DMS 273 (cell line): ENCODE results near the gene MBNL2.
A peak's percentile ranks its signal among the peaks of the same experiment; 100 is the strongest.

ENCODE experiments used
- DNase-seq: peaks from one replicate; lab custom pipeline; 2025; ENCODE audit not compliant: unreplicated experiment; lab: John Stamatoyannopoulos, UW

MBNL2 gene, protein sequence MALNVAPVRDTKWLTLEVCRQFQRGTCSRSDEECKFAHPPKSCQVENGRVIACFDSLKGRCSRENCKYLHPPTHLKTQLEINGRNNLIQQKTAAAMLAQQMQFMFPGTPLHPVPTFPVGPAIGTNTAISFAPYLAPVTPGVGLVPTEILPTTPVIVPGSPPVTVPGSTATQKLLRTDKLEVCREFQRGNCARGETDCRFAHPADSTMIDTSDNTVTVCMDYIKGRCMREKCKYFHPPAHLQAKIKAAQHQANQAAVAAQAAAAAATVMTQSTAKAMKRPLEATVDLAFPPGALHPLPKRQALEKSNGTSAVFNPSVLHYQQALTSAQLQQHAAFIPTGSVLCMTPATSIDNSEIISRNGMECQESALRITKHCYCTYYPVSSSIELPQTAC

DNA sequence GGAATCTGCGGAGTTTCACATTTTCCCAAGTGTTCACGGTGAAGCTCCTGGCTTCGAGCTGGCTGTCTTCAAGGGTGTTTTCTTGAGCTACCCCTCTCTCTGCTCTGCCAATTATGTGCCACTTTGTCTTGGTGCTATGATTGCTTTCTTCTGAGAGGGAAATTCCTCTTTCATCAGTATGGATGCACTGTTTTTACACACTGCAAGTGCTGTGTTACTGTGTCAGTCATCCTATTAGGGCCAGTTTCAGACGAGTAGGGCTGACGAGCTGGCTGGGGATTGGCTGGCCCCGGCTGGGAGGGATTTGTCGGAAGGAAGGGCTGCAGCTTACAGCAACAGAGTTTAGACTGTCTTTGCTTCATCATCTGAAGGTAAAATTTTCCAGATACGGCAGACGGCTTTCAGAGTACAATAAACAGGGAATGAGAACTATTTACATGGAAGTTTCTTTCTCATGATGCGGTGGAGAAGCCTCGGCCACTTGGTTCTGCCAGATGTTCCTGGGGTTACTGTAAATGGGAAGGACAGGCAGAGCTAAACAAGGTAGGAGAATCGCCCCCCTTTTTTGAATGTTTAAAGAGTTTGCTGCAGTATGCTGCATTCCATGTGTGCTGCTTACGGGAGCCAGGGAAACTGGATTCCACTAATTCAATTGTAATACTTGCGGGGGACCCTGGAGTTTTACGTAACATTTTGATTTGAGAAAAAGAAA is at the start of gene MBNL2:
Gene MBNL2, plus strand, starts transcription at position 345 of the 712 bp plus-strand sequence. CDS start 53,903 bp downstream, outside the sequence.
- DNase-seq = peak; percentile 92

DNA sequence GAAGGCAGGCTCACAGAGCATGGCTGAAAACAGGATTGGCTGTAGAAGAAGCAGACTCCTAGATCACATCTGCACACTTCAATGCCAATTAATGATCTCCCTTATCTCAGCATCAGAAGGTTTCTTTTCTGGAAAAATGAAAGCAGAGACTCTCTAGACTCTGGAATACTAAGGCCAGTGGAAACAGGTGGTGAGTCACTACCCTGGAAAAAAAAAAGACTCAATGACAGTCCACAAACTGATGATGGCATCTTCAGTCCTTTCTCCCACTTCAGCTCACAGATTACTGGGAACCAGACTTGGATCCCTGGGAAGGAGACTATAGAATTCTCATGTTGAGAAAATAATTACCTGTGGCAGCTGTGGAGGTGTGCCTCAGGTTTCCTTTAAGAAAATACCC is 47.5 kb upstream of the MBNL2 start:
- no peak for DNase-seq

DNA sequence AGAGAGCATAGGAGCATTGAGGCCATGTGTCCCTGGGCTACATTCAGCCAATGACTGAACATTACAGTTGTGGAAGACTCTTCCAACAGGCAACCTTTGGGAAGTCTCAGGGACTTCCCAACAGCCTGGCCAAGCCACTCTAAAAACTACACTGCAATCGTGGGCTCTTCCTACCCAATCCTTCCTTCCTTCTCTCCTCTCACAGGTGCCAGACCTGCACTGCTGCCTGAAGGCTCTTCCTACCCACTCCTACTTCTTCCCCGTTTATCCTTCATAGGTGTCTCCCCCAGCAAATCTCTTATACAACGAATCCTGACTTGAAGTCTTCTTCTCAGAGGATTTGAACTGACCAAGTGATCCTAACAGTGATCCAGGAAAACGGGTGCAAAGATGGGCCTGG is 47.1 kb upstream of the MBNL2 start:
- no peak for DNase-seq

DNA sequence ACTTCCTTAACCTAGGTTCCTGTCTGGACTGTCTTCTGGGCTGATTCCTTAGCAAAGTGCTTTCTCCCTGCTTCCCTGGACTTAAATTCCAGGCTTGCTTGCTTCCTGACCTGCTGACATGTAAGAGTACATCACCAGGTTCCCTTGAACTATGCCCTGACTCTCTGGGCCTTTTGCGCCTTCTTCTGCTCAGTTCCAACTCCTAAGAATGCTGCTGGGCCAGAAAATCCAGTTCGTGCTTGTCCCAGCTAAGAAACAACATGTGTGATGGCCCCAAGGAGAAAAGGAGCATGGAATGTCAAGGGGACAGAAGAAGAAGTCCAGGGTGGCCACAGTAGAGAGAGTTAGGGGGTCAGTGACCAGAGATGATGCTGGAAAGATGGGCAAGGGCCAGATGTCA is 42.6 kb upstream of the MBNL2 start:
- DNase-seq = no peak

GRCh38 chr13:97182111-97182890 is 39.8 kb upstream of the MBNL2 start:
- DNase-seq = no peak

DNA sequence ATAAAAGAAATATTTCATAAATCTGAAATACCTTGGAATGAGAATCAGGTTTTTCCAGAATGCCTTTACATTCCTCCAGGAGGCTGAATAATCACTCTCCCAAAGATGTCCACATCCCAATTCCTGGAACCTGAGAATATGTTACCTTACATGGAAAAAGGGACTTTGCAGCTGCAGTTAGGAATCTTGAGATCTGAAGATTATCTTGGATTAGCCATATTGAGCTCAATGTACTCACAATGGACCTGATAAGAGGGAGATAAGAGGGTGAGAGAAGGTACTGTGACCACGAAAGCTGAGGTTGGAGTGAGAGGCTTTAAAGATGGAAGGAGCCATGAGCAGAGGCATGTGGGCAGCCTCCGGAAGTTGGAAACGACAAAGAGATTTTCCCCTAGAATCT is 36.8 kb upstream of the MBNL2 start:
- no peak for DNase-seq

- no peak for DNase-seq
Measured at GRCh38 chr13:97185751-97186150, 36.4 kb upstream of the MBNL2 start.

DNA sequence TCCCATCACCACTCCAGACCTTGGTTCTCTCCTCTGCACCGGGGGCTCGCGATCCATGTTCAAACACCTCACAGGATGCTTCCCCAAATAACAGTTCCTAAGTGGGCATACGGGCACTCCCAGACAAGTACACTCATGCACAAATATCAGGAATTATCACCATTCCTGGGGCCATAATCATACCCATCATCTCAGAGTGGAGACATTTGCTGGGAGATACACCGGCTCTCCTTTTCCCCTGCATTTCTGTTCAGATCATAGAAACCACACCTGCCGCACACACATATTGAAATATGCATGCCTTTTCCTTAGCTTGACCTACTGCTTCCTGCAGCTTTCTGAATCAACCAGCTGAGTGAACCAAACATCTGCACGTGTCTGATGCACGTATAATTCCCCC is 33.9 kb upstream of the MBNL2 start:
- DNase-seq = no peak

GRCh38 chr13:97189928-97190327 is 32.2 kb upstream of the MBNL2 start:
- peak; percentile 2 for DNase-seq

DNA sequence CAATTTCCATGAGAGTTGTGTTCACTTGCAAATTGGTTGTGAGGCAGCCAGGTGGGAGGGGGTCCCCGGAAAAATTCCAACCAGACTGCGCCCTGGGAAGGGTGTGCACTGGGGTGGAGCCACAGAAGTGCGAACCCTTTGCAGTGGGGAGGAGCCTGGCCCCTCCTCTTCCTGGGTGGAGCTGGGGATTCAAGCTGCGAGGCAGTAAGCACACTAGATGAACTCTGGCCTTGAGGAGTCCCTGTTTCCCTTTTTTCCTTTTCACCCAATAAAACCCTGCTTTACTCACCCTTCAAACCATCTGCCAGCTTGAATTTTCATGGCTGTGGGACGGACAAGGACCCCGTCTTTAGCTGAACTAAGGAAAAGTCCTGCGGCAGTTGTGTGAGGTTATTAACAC is 31.0 kb upstream of the MBNL2 start:
- no peak for DNase-seq

- peak; percentile 18 for DNase-seq
Measured at GRCh38 chr13:97191615-97192014, 30.5 kb upstream of the MBNL2 start.

GRCh38 chr13:97192166-97192565 is 30.0 kb upstream of the MBNL2 start:
- no peak for DNase-seq

DNA sequence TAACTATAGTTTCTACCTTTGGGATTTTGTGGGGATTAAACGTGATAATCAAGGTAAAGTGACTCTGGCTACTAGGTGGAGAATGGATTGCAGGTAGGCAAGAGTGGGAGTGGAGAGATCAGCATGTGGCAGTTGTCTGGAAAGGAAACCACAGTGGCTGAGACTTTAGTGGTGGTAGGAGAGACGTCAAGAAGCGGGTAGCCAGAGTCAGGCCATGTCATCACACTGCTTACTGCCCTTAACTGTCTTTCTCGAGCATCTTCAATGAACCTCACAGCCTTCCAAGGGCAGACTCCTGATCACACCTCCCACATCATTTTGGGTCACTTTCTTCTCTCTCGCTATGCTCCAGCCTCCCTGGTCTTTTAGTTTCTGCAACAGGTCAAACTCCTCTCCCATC is 28.6 kb upstream of the MBNL2 start:
- no peak for DNase-seq

DNA sequence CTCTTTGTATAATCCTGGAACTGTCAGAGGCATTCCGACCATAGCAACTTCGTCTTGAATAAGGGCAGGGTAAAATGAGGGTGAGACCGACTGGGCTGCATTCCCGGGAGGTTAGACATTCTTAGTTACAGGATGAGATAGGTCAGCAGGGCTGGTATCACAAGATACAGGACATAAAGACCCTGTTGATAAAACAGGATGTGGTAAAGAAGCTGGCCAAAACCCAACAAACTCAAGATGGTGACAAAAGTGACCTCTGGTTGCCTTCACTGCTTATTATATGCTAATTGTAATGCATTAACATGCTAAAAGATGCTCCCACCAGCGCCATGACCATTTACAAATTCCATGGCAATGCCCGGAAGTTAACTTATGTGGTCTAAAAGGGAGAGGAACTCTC is 27.7 kb upstream of the MBNL2 start:
- no peak for DNase-seq

- no peak for DNase-seq
Measured at GRCh38 chr13:97196340-97196739, 25.8 kb upstream of the MBNL2 start.

GRCh38 chr13:97198753-97199152 is 23.4 kb upstream of the MBNL2 start:
- DNase-seq = no peak

GRCh38 chr13:97199451-97199850 is 22.7 kb upstream of the MBNL2 start:
- DNase-seq = no peak

GRCh38 chr13:97200081-97200942 is 21.8 kb upstream of the MBNL2 start:
- DNase-seq = no peak

DNA sequence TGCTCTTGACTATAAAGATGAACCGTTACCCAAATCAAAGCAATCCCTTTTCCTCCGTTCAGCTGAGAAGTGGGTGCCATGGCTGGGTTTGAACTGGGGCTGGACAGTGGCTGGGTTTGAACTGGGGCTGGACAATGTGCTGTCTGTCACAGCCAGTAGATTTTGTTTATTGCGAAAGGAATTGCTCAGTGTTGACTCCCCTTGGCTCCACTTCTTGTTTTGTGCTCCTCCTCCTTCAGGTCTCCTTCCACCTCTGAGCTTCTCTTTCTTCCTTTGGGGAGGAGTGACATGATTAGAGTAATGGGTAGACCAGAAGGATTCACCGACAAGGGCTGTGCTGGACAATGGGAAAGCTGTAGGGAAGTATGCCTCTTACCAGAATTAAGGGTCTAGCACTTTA is 19.4 kb upstream of the MBNL2 start:
- DNase-seq = no peak

DNA sequence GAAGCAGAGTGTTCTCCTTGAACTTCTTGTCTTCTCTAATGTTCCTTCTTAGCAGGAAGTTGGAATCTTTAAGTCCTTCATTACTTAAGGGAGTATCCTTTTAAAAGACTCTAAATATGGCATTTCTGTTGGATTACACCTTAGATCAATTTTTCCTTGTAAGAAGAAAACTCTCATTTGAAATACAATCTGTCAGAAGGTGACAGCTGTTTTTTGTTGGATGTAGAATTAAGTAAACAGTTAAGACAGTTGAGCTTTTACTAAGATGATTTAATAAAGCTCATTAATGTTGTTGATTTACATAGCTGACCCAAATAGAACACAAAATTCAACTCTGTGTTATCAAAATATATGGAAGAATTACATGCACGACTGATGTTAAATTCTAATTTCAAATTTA is 16.7 kb upstream of the MBNL2 start:
- no peak for DNase-seq

DNA sequence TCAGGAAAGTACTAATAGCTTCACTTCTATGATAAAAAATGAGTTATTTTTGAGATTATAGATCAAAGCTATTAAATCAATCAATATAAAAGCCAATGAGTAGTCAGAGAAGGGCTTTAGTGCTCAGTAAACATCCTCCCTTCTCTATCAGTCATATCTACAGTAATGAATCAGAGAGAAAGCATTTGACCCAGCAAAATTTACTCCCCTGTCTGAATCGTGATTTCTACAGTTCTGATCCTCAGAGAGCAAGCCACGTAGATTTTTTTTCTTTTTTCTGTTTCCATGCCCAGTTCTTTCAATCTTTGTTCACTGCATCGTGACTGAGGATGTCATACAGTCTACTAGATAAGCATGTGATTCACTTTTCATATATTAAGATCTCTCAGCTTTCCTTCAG is 16.2 kb upstream of the MBNL2 start:
- no peak for DNase-seq
